HG02759 (cell line): ENCODE data around the gene OLIG3.

Experiments
- ATAC-seq: cut with Tn5 transposase; IDR thresholded peaks from one replicate; pipeline ENCODE4 v1.9.1; 2021; ENCODE audit warnings: mild to moderate bottlenecking, moderate library complexity; ENCODE audit not compliant: unreplicated experiment

Gene OLIG3

DNA sequence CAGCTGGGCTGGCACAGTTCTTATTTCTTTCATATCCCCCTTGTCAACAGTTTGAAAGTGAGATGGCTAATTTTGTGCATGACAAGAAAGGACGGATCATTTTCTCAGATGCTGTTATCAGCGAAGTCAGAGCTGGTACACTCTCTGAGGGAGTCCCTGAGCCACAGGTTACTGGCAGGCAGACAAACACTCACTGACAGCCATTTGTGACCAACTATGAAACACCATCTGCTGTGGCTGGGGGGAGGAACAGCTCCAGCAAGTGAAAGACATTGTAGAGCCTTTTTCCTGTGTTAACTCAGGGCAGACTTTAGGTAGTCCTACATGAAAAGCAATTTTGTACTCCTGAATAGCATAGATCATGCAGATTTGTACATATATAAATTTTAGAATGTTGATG lies 22.2 kb downstream of the OLIG3 start:
- no peak for ATAC-seq

DNA sequence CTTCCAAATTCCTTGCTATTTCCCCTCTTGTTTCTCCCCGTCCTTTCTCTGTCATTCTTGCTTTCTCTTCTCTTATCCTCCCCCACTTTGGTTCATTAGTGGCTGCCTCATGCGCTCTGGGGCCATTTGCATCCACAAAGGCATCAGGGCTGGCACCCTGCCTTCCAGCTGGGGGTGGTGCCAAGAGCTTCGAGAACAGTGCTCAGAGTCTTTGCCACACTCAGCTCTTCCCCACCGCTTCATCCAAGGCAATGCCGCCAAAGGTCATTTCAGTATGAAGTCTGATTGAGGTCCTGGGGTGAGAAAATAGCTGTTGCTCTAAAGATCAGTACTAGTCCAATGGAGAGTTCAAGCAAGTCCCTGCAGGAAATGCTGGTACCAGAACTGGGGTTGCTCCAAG lies 22.7 kb downstream of the OLIG3 start:
- ATAC-seq = no peak

DNA sequence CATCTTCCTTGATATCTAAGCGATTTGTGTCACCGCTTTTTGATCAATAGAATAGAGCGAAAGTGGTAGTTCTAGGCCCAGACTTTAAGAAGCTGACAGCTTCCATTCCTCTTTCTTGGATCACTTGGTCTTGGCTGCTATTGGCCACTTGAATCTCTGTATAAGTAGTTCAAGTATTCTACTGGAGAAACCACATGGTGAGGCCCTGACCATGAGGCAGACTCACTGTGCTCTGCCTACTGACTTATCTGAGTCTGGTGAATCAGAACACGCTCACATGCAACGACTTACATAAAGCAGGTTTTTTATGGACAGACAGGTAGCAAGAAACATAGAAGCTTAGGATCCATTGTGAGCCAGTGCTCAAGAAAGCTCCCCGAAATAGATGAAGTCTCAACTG lies 27.0 kb downstream of the OLIG3 start:
- no peak for ATAC-seq

DNA sequence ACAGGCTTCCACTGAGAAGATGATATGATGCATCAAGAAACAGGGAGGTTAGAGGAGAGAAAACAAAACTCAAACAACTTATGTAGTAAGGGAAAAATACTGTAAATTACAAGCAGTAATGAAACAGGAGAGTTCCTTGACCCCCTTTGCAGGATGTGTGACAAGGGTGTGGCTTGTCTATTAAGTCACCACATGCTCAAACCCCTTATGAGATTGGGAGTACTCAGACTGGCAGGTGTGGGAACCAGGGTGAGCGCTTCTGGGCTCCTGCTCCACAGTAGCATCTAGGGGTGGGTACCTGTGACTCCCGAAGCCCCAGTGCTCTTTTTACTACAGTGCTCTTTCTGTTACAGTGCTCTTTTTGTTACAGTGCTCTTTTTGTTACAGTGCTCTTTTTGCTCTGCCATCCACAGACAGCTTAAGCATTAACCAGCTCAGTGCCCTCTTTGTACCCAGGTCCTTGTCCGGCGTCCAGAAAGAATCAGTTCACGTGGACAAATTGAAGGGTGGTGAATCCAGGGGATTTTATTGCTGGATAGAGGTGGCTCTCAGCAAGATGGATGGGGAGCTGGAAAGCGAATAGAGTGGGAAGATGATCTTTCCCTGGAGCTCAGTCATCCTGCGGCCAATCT lies 28.7 kb downstream of the OLIG3 start:
- ATAC-seq = no peak

DNA sequence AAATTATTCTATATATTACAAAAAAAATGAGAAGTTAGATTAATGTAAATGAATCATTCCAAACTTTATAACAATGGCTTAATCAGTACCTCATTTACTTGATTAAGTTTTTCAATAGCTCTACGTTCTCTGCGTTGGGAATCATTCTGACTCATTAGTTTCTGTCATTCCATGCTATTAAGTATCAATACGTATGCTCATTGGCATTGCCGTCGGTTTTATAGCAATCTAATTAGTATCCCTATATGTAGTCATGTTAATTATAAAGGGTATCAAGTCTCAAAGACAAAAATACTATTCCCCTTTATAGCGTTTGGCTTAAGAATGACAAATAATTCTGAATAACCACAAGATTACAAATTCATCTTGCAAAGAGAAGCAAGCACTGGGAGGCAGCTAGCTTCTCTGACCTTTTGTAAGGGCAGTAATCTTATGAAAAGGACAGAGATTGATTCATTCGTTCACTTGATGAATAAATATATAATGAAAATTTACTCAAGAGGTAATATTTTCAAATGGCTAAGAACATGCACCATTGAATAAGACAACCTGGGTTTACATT lies 41.8 kb downstream of the OLIG3 start:
- ATAC-seq = no peak

DNA sequence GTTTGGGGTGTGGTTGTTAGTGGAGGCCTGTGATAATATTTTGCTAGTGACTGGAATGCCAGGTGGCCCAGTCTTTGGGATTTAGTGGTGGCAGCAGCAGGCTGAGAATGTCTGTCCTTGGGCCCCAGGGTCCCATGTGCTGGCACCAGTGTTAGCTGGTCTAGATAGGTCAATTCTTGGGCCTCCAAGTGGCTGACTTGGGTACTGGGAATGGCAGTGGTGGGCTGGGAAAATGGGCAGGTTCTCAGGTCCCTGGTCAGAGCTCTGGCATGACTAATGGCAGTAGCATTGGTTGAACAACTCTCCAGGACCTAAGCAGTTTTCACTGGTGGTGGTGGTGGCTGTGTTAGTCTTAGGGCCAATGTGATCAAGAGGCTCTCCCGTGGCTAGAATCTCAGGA lies 50.3 kb downstream of the OLIG3 start:
- ATAC-seq = no peak
